Stimulated activated CD4-positive, alpha-beta T cell treated with anti-CD3 and anti-CD28 coated beads, Interleukin-4, amount 100 ng/mL, for 4 hours (primary cell): ENCODE measurements around the gene PCDH8.

Source experiments
- DNase-seq, 2 experiments: peaks; one replicate each; pipeline ENCODE4 v3.0.0-alpha.2; 2020

Gene PCDH8

GRCh38 chr13:52848455-52849195 is at the start of gene PCDH8:
Gene PCDH8 (minus strand): TSS chr13:52848640. CDS start chr13:52848436, 204 bp downstream.
- no peak for DNase-seq

- DNase-seq = no peak
Measured at GRCh38 chr13:52896827-52897659, 48.6 kb upstream of the PCDH8 start.

GRCh38 chr13:52894413-52894812 is 46.0 kb upstream of the PCDH8 start:
- DNase-seq = no peak

GRCh38 chr13:52892925-52893324 is 44.5 kb upstream of the PCDH8 start:
- no peak for DNase-seq

GRCh38 chr13:52891706-52892105 is 43.3 kb upstream of the PCDH8 start:
- DNase-seq = no peak

GRCh38 chr13:52887165-52887564 is 38.7 kb upstream of the PCDH8 start:
- DNase-seq = no peak

- DNase-seq = no peak
Measured at GRCh38 chr13:52885141-52885540, 36.7 kb upstream of the PCDH8 start.

- no peak for DNase-seq
Measured at GRCh38 chr13:52884429-52885010, 36.1 kb upstream of the PCDH8 start.

- DNase-seq = no peak
Measured at GRCh38 chr13:52882785-52883184, 34.3 kb upstream of the PCDH8 start.

- no peak for DNase-seq
Measured at GRCh38 chr13:52879950-52880741, 31.7 kb upstream of the PCDH8 start.

- DNase-seq = no peak
Measured at GRCh38 chr13:52878831-52879230, 30.4 kb upstream of the PCDH8 start.

- DNase-seq = no peak
Measured at GRCh38 chr13:52870143-52870542, 21.7 kb upstream of the PCDH8 start.

- DNase-seq = no peak
Measured at GRCh38 chr13:52869621-52870020, 21.2 kb upstream of the PCDH8 start.

- DNase-seq = no peak
Measured at GRCh38 chr13:52869050-52869449, 20.6 kb upstream of the PCDH8 start.

- DNase-seq = no peak
Measured at GRCh38 chr13:52868190-52868589, 19.8 kb upstream of the PCDH8 start.

GRCh38 chr13:52864941-52865340 is 16.5 kb upstream of the PCDH8 start:
- DNase-seq = no peak

- no peak for DNase-seq
Measured at GRCh38 chr13:52862358-52863206, 14.1 kb upstream of the PCDH8 start.

- no peak for DNase-seq
Measured at GRCh38 chr13:52852444-52852843, 4.0 kb upstream of the PCDH8 start.

GRCh38 chr13:52851137-52851962 is 2.9 kb upstream of the PCDH8 start:
- no peak for DNase-seq

GRCh38 chr13:52850396-52851136 is 2.1 kb upstream of the PCDH8 start:
- peak in 1 of 2 experiments; percentile 38 for DNase-seq
